GM19238 (cell line): ENCODE results near the gene AQP1.

Experiments used
- DNase-seq: peaks from one replicate; pipeline ENCODE4 v3.0.0; 2011; ENCODE audit warnings: low spot score; ENCODE audit not compliant: insufficient read length

The AQP1 gene

DNA sequence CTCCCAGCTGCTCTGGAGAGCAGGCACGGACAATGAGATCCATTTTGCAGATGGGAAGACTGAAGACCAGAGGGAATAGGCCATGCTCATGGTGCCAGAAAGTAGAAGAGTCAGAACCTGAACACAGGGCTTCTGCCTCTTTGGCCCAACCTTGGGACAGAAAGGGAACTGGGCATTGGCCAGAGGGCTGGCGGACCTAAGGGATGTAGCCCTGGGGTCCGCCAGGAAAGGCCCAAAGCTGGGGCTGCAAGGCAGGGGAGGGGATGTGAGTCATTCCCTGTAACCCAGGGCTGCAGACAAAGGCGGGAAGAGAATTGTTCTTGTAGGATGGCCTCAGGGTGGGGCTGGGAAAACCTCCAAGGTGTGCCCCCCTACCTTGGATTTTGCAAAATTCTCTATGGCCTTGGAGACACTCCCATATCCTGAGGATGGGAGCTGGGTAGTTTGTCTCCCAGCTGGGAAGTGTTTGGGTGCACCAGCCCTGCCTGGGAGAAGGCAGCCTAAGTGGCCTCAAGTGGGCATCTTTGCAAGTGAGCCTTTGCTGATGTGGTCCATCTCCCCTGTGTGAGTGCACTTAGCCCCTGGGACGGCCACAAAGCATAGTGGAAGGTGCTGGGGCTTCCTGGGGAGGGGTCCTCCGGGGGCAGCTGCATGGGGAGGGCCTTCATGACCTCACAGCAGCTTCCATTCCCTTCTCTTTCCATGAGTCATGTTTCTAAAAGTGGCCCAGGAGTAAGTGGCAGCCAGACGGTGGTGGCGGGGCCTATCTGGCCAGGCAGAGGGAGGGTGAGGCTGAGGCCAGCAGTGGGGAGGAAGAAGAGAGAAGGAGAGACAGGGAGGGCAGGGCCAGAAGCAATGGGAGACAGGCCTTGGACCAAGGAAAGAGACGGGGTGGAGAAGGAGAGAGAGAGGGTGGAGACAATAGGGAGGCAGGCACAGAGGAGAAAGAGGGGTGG, 9.2 kb downstream of the AQP1 start:
- DNase-seq = no peak

GRCh38 chr7:30921540-30922401, 10.1 kb downstream of the AQP1 start:
- no peak for DNase-seq

GRCh38 chr7:30922596-30922995, 10.9 kb downstream of the AQP1 start:
- DNase-seq = no peak

GRCh38 chr7:30923009-30923773, 11.5 kb downstream of the AQP1 start:
- no peak for DNase-seq

GRCh38 chr7:30923774-30924413, 12.2 kb downstream of the AQP1 start:
- DNase-seq = no peak

DNA sequence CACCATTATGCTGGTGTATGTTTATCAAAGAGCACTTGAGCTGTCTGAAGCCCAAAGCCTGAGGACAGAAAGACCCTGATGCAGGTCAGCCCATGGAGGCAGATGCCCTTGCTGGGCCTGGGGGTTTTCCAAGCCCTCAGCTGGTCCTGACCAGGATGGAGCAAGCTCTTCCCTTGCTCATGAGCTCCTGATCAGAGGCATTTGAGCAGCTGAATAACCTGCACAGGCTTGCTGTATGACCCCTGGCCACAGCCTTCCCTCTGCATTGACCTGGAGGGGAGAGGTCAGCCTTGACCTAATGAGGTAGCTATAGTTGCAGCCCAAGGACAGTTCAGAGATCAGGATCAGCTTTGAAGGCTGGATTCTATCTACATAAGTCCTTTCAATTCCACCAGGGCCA, 13.0 kb downstream of the AQP1 start:
- no peak for DNase-seq

DNA sequence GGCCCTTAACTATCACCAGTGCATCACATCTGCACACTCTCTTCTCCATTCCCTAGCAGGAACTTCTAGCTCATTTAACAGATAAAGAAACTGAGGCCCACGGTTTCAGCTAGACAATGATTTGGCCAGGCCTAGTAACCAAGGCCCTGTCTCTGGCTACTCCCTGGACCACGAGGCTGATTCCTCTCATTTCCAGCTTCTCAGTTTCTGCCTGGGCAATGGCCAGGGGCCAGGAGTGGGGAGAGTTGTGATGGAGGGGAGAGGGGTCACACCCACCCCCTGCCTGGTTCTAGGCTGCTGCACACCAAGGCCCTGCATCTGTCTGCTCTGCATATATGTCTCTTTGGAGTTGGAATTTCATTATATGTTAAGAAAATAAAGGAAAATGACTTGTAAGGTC, 13.5 kb downstream of the AQP1 start:
- DNase-seq = no peak

DNA sequence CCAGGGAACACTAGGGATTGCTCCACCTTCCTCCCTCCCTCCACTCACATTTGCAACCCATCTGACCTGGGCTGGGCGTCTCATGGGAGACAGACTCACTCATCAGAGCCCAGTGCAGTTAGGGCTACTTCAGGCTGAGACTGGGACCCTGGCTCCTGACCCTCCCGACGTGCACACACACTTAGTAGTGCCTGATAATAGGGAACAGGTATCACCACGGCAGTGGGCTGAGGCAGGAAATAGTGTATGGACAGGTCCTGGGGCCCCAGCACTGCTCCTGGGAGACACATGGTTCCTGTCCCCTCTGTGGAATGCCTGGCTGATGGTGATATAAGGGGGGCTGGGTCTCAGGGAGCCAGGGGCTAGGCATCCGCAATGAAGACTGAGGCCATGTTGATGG, 14.3 kb downstream of the AQP1 start:
- no peak for DNase-seq

DNA sequence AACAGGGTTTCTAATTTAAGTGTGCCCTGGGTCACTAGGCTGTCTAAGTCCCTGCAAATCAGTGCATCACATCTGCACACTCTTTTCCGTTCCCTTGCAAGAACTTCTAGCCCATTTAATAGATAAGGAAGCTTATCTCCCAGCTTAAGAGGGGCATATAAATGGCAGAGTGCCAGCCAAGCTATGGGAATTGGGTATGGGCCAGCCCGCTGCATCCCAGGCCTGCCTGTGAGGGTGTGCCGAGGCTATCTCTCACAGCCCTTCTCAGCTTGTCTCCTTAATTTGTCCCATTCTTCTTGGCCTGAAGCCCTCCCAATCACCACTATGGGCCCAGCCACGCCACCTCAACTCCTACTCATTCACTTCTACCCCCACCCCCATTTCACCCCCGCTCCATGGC, 14.7 kb downstream of the AQP1 start:
- DNase-seq = no peak

DNA sequence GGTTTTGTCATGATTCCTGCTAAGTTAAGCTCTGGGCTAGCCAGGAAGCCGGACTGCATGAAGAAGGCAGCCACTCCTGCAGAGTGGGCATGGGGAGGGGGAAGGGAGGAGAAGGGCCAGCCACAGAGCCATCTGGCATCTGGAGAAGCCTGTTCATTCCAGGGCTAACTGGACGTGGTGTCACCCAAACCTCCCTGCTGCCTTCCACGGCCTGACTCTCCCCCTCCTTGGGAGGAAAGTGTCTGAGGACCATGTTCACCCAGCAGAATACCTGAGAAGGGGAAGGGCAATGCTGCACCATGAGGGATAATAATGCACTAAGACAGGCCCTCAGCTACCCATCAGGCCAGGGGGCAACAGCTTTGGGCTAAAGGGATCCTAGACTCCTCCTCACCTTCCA, 15.4 kb downstream of the AQP1 start:
- DNase-seq = no peak

- no peak for DNase-seq
These were observed 15.9 kb downstream of the AQP1 start for GRCh38 chr7:30927559-30927958.

GRCh38 chr7:30928254-30928872, 16.7 kb downstream of the AQP1 start:
- DNase-seq = no peak

- no peak for DNase-seq
These were observed 18.0 kb downstream of the AQP1 start for GRCh38 chr7:30929686-30930085.

DNA sequence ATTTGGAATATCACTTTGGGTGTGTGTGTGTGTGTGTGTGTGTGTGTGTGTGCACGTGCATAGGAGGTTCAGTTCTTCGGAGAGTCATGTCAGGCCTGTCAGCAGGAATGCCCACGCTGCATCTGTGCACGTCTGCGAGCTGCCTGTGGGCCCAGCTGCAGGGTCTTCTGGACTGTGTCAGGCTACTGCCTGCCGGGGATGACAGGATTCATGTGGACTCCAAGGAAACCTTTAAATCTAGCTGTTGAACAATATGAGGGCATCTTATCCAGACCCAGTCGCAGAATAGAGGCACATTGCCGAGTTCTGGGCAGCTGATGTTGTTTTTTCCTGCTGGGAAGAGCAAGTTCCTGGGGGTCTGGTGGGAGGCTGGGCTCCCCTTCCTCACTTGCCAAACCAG, 19.0 kb downstream of the AQP1 start:
- DNase-seq = no peak

GRCh38 chr7:30931161-30931928, 19.7 kb downstream of the AQP1 start:
- no peak for DNase-seq

DNA sequence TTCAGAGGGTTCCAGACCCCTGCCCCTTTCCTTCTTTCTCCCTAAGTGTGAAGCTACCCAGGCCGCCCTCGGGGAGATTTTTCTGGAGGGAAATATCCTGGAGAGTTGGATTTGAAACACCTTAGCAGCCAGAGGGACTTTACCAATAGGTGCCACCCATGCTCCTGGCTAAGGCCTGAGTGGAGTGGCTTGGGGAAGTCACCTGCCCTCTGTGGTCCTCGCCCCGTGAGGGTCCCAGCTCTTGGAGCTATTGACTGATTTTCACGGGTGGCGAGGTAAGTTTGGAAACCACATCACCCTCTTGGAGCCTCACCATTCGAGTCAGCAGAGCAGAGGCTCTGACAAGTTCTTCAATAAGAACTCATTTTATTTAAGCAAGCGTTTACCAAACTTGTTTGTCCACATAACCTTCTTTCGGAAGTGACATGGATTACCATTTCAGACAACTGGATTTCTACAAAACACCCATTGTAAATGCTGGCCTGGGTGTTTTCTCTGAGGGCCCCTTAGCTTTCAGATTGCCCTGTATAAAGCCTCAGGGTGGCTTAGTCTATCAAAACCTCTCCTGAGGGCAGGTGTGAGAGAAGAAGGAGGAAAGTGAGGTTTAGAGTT, 20.4 kb downstream of the AQP1 start:
- no peak for DNase-seq

DNA sequence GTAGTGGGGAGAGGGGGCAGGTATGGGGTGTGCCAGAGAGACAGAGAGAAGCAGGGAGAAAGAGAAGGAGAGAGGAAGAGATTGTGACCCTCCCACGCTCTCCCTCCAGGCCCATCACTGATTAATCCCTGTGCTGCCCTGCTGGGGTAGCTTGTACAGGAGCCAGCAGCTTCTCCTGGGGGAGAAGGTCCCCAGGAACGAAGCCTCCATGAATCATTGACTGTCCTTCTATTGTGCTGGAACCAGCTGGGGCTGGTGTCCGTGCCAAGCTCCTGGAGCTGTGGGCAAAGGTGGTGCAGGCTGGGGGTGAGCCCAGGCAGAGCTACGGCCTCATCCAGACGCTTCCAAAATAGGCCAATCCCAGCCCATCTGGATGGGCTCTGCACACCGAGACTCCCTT, 20.9 kb downstream of the AQP1 start:
- no peak for DNase-seq

GRCh38 chr7:30933124-30933974, 21.7 kb downstream of the AQP1 start:
- no peak for DNase-seq

GRCh38 chr7:30934225-30934624, 22.6 kb downstream of the AQP1 start:
- no peak for DNase-seq
